Left colon (tissue), 2 donors: ENCODE measurements around the gene TUB. TPM values are rescaled to one million over a fixed set of nuclear protein-coding genes. Genes with fewer than 3 reads are reported as not detected.

ENCODE experiments used
- ATAC-seq: fragments of 200-7000 bp; cut with Tn5 transposase; one replicate; pipeline ENCODE4 v1.9.1; 2020; ENCODE audit warnings: mild to moderate bottlenecking, moderate library complexity
- DNase-seq, 2 donors: peaks; one replicate each; pipeline ENCODE4 v3.0.0-alpha.2; 2020
- intact Hi-C, 2 donors: fragments of 100-400 bp; cut with DNase I in 1 of 2; cut with micrococcal nuclease in 1 of 2; formaldehyde crosslinking; loops; one replicate each; pipeline versions ENCODE4 v1.11.2 to v1.14.0; 2022; cut with DNase I, micrococcal nuclease
- total RNA-seq, 2 donors: library from RNA; stranded (reverse); fragmentation: NEBNext Ultra II Directional; extraction: Animal tissue kit (Norgen Biotek cat#: 25700); gene quantifications; one replicate each; pipeline ENCODE4 v1.2.1, GENCODE V29; 2021
- donor health status: DM: no; HTN: no; CAD: no.
- donor health status: DM: yes; HTN: yes; CAD: no.

Gene TUB
- total RNA-seq, 2 donors from 2014 or later = 0.89 to 2.2 TPM

GRCh38 chr11:8083871-8084281 lies 2.9 kb downstream of the TUB start:
- ATAC-seq (no peak), DNase-seq (no peak)
- intact Hi-C loops = no loop called here

- no peak for DNase-seq
- no peak for ATAC-seq
- intact Hi-C loops = no loop called here
Measured at GRCh38 chr11:8084352-8084751, 3.3 kb downstream of the TUB start.

- DNase-seq = no peak
- intact Hi-C loops = no loop called here
- no peak for ATAC-seq
Measured at GRCh38 chr11:8085011-8085645, 4.1 kb downstream of the TUB start.

- DNase-seq (no peak), ATAC-seq (no peak)
- intact Hi-C loops = no loop called here
Measured at GRCh38 chr11:8086001-8086479, 5.0 kb downstream of the TUB start.

GRCh38 chr11:8086571-8086970 lies 5.6 kb downstream of the TUB start:
- ATAC-seq = no peak
- intact Hi-C loops = no loop called here
- DNase-seq = no peak

- intact Hi-C loops = no loop called here
- no peak for ATAC-seq
- DNase-seq = no peak
Measured at GRCh38 chr11:8087185-8087584, 6.2 kb downstream of the TUB start.

- ATAC-seq (no peak), DNase-seq (peak in 1 of 2 donors; percentile 16)
- intact Hi-C loops = no loop called here
Measured at GRCh38 chr11:8087756-8088155, 6.7 kb downstream of the TUB start.

GRCh38 chr11:8089791-8090510 lies 8.9 kb downstream of the TUB start:
- intact Hi-C loops = loop anchor here in 1 of 2 donors (10.0 kb wide), 1 partner anchor 55 kb away; no protein-coding TSS in a partner anchor
- no peak for DNase-seq
- ATAC-seq = no peak

- no peak for ATAC-seq
- DNase-seq = peak in 1 of 2 donors; percentile 28
- intact Hi-C loops = loop anchor here in 1 of 2 donors (10.0 kb wide), 1 partner anchor 56 kb away; no protein-coding TSS in a partner anchor
Measured at GRCh38 chr11:8090756-8091155, 9.7 kb downstream of the TUB start.

- intact Hi-C loops = loop anchor here in 1 of 2 donors (10.0 kb wide), 1 partner anchor 57 kb away; no protein-coding TSS in a partner anchor
- ATAC-seq = no peak
Measured at GRCh38 chr11:8091721-8092120, 10.7 kb downstream of the TUB start.

GRCh38 chr11:8092587-8093424 lies 11.8 kb downstream of the TUB start:
- peak; percentile 56 to 76 for DNase-seq
- peak; percentile 82 for ATAC-seq
- intact Hi-C loops = loop anchor here in 1 of 2 donors (10.0 kb wide), 1 partner anchor 58 kb away; no protein-coding TSS in a partner anchor

More at GRCh38 chr11:8091721-8092120, 10.7 kb downstream of the TUB start:
- no peak for DNase-seq

- DNase-seq = peak in 1 of 2 donors; percentile 40
- ATAC-seq = peak; percentile 88
- intact Hi-C loops = loop anchor here in 1 of 2 donors (10.0 kb wide), 1 partner anchor 59 kb away; no protein-coding TSS in a partner anchor
Measured at GRCh38 chr11:8093931-8094575, 13.0 kb downstream of the TUB start.

GRCh38 chr11:8094656-8095055 lies 13.6 kb downstream of the TUB start:
- no peak for ATAC-seq
- DNase-seq = no peak
- intact Hi-C loops = loop anchor here in 1 of 2 donors (5.0 to 10.0 kb wide), 2 partner anchors 60 to 87 kb away; no protein-coding TSS in a partner anchor

- DNase-seq = no peak
- ATAC-seq = no peak
- intact Hi-C loops = loop anchor here in 1 of 2 donors (5.0 to 10.0 kb wide), 2 partner anchors 61 to 88 kb away; no protein-coding TSS in a partner anchor
Measured at GRCh38 chr11:8095371-8095770, 14.4 kb downstream of the TUB start.

GRCh38 chr11:8095806-8096522 lies 15.0 kb downstream of the TUB start:
- no peak for ATAC-seq
- DNase-seq = no peak
- intact Hi-C loops = loop anchor here in 1 of 2 donors (5.0 to 10.0 kb wide), 2 partner anchors 61 to 89 kb away; no protein-coding TSS in a partner anchor

GRCh38 chr11:8096575-8096974 lies 15.6 kb downstream of the TUB start:
- DNase-seq (no peak), ATAC-seq (no peak)
- intact Hi-C loops = loop anchor here in 1 of 2 donors (5.0 to 10.0 kb wide), 2 partner anchors 62 to 89 kb away; no protein-coding TSS in a partner anchor

- ATAC-seq (no peak), DNase-seq (no peak)
- intact Hi-C loops = loop anchor here in 1 of 2 donors (5.0 to 10.0 kb wide), 2 partner anchors 62 to 90 kb away; no protein-coding TSS in a partner anchor
Measured at GRCh38 chr11:8097062-8097461, 16.1 kb downstream of the TUB start.
